HG03066 (cell line): ENCODE data around the gene CABLES2.

ENCODE experiments used
- ATAC-seq: cut with Tn5 transposase; IDR thresholded peaks from one replicate; pipeline ENCODE4 v1.9.1; 2021; ENCODE audit warnings: low read depth; ENCODE audit not compliant: unreplicated experiment

The CABLES2 gene

GRCh38 chr20:62407221-62407992 lies at the start of gene CABLES2:
Gene CABLES2, minus strand, starts transcription at chr20:62407285. Its CDS starts 9 bp downstream, at chr20:62407276.
- ATAC-seq, result peak; percentile 82

- no peak for ATAC-seq
Measured at GRCh38 chr20:62455929-62456328, 48.8 kb upstream of the CABLES2 start.

- ATAC-seq, result no peak
Measured at GRCh38 chr20:62454904-62455636, 48.0 kb upstream of the CABLES2 start.

- no peak for ATAC-seq
Measured at GRCh38 chr20:62453186-62453808, 46.2 kb upstream of the CABLES2 start.

- no peak for ATAC-seq
Measured at GRCh38 chr20:62452475-62453095, 45.5 kb upstream of the CABLES2 start.

- ATAC-seq, result no peak
Measured at GRCh38 chr20:62451970-62452369, 44.9 kb upstream of the CABLES2 start.

- no peak for ATAC-seq
Measured at GRCh38 chr20:62451156-62451767, 44.2 kb upstream of the CABLES2 start.

GRCh38 chr20:62449951-62450691 lies 43.0 kb upstream of the CABLES2 start:
- ATAC-seq, result no peak

- ATAC-seq, result no peak
Measured at GRCh38 chr20:62448788-62449187, 41.7 kb upstream of the CABLES2 start.

- ATAC-seq, result no peak
Measured at GRCh38 chr20:62448038-62448437, 41.0 kb upstream of the CABLES2 start.

- no peak for ATAC-seq
Measured at GRCh38 chr20:62446888-62447869, 40.1 kb upstream of the CABLES2 start.

- ATAC-seq, result no peak
Measured at GRCh38 chr20:62446481-62446880, 39.4 kb upstream of the CABLES2 start.

GRCh38 chr20:62445553-62446340 lies 38.7 kb upstream of the CABLES2 start:
- no peak for ATAC-seq

- no peak for ATAC-seq
Measured at GRCh38 chr20:62444286-62444685, 37.2 kb upstream of the CABLES2 start.

GRCh38 chr20:62441987-62442539 lies 35.0 kb upstream of the CABLES2 start:
- ATAC-seq, result no peak

- ATAC-seq, result no peak
Measured at GRCh38 chr20:62439218-62439617, 32.1 kb upstream of the CABLES2 start.

- no peak for ATAC-seq
Measured at GRCh38 chr20:62437927-62438326, 30.8 kb upstream of the CABLES2 start.

GRCh38 chr20:62437496-62437895 lies 30.4 kb upstream of the CABLES2 start:
- ATAC-seq, result no peak
